Keratinocyte (primary cell): ENCODE measurements around the gene TENM3. TPM values are rescaled to one million over a fixed set of nuclear protein-coding genes. Genes with fewer than 3 reads are reported as not detected.

ENCODE experiments used
- DNase-seq: peaks from one replicate; pipeline ENCODE4 v3.0.0-alpha.2; 2011; ENCODE audit warnings: low read depth, missing footprints, low spot score
- FAIRE-seq: peaks from 2 replicates; lab custom pipeline; 2011; peaks lifted over from hg19 to GRCh38; lab: Jason Lieb, UNC
- H2AFZ ChIP-seq: 2 replicates; pipeline ENCODE4 v1.6.0; 2012; ENCODE audit warnings: low read length, control low read depth, inconsistent platforms; ENCODE audit not compliant: control insufficient read depth
- H3K27ac ChIP-seq: 2 replicates; pipeline ENCODE4 v1.5.1; 2011; ENCODE audit warnings: low read length; ENCODE audit not compliant: control insufficient read depth, insufficient read depth
- H3K27me3 ChIP-seq: 3 replicates; pipeline ENCODE4 v1.6.0; 2011; ENCODE audit warnings: low read length; ENCODE audit not compliant: control insufficient read depth, insufficient read depth; ENCODE audit errors: extremely low read depth
- H3K36me3 ChIP-seq, 2 experiments: 2 replicates in 1 of 2; 3 replicates in 1 of 2; pipeline ENCODE4 v1.5.1; 2011; ENCODE audit warnings: low read length in 2 of 2, mild to moderate bottlenecking in 1 of 2; ENCODE audit not compliant: control insufficient read depth in 2 of 2, insufficient read depth in 2 of 2; ENCODE audit errors: extremely low read depth in 1 of 2
- H3K4me1 ChIP-seq: 3 replicates; pipeline ENCODE4 v1.5.1; 2011; ENCODE audit warnings: low read length; ENCODE audit not compliant: control insufficient read depth, insufficient read depth; ENCODE audit errors: extremely low read depth
- H3K4me2 ChIP-seq: 3 replicates; pipeline ENCODE4 v1.6.0; 2011; ENCODE audit warnings: low read depth, low read length; ENCODE audit not compliant: control insufficient read depth, insufficient read depth; ENCODE audit errors: extremely low read depth
- H3K4me3 ChIP-seq, 3 experiments: fragments of 200-600 bp in 1 of 3; sonication (generic) in 1 of 3; 2 replicates in 2 of 3; 3 replicates in 1 of 3; pipeline ENCODE4 v1.5.1; 2011 to 2016; ENCODE audit warnings: low read length in 3 of 3, mild to moderate bottlenecking in 3 of 3, control low read depth in 2 of 3, inconsistent platforms in 1 of 3, low read depth in 1 of 3, mixed read lengths in 1 of 3, mixed run types in 1 of 3, moderate library complexity in 1 of 3; ENCODE audit not compliant: control insufficient read depth in 2 of 3, insufficient read depth in 2 of 3; ENCODE audit errors: extremely low read depth in 1 of 3
- H3K79me2 ChIP-seq: 2 replicates; pipeline ENCODE4 v1.6.0; 2012; ENCODE audit warnings: low read length; ENCODE audit not compliant: control insufficient read depth, insufficient read depth
- H3K9ac ChIP-seq: 3 replicates; pipeline ENCODE4 v1.6.0; 2011; ENCODE audit warnings: low read length; ENCODE audit not compliant: control insufficient read depth, insufficient read depth; ENCODE audit errors: extremely low read depth
- H3K9me1 ChIP-seq: 3 replicates; pipeline ENCODE4 v1.6.0; 2011; ENCODE audit warnings: low read length; ENCODE audit not compliant: control insufficient read depth, insufficient read depth; ENCODE audit errors: extremely low read depth
- H3K9me3 ChIP-seq: 2 replicates; pipeline ENCODE4 v1.5.1; 2012; ENCODE audit warnings: low read depth, low read length; ENCODE audit not compliant: control insufficient read depth
- H4K20me1 ChIP-seq: 3 replicates; pipeline ENCODE4 v1.6.0; 2011; ENCODE audit warnings: low read length; ENCODE audit not compliant: control insufficient read depth, insufficient read depth; ENCODE audit errors: extremely low read depth
- EZH2 ChIP-seq: IDR thresholded peaks from one replicate; pipeline ENCODE4 v1.6.1; 2012; ENCODE audit warnings: inconsistent platforms, mild to moderate bottlenecking, low read length, moderate library complexity
- dilution Hi-C: fragments of 300-500 bp; cut with MboI; formaldehyde crosslinking; loops from one replicate; pipeline ENCODE4 v1.7.0; 2020; ENCODE audit warnings: low sequenced_read_pairs; ENCODE audit not compliant: extremely low pct_ligation_motif_present
- polyA plus RNA-seq, 5 experiments: library from polyadenylated mRNA; depleted of rRNA in 3 of 5; stranded (reverse) in 3 of 5; stranded (forward) in 1 of 5; unstranded in 1 of 5; fragments of >200 nt; gene quantifications; 1 replicate in 1 of 5; 2 replicates in 3 of 5; 3 replicates in 1 of 5; pipeline versions ENCODE4 v1.2.1 to v1.2.3, GENCODE V29; 2011 to 2012; ENCODE audit warnings: missing spikeins in 2 of 5, low read depth in 1 of 5, low replicate concordance in 1 of 5
- TF ChIP-seq, protein P1 (sequence below), 3 experiments: IDR thresholded peaks in 1 of 3; conservative IDR thresholded peaks in 1 of 3; optimal IDR thresholded peaks in 1 of 3; 2 replicates in 2 of 3; 3 replicates in 1 of 3; pipeline versions ENCODE3 to v1.5.1; 2011; ENCODE audit warnings: low read length in 3 of 3, mild to moderate bottlenecking in 3 of 3, moderate library complexity in 2 of 3, control low read depth in 1 of 3, inconsistent platforms in 1 of 3; ENCODE audit not compliant: insufficient read depth in 2 of 3; ENCODE audit errors: extremely low read depth in 1 of 3

Gene TENM3
- polyA plus RNA-seq, 1 donor (not counting 4 experiments of a cell fraction or from before 2014, with no cell fraction given), result 17.0 TPM

DNA sequence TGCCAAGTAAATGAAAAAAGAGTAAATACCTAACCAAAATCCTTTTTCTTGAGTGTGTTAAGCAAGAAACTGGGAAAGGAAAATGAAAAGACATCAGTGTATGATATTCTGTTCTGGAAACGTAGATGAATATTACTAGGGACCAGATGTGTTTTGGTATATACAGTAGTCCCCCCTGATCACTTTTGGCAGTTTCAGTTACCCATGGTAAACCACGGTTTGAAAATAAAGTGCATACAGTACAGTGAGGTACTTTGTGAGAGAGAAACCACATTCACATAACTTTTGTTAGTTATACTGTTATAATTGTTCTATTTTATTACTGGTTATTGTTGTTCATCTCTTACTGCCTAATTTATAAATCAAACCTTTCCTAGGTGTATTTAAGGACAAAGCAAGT lies 250.9 kb downstream of the TENM3 start:
- Histone ChIP-seq H4K20me1 (no peaks in the 10 kb centered on the region), H3K79me2 (no peaks in the 10 kb centered on the region), H3K4me3 (no peak overlapping the region), H3K4me1 (no peaks in the 10 kb centered on the region), H3K36me3 (no peaks in the 10 kb centered on the region), H3K9ac (no peak overlapping the region), H3K9me3 (no peaks in the 10 kb centered on the region), H3K27ac (no peak overlapping the region), H3K9me1 (no peaks in the 10 kb centered on the region), H3K27me3 (no peaks in the 10 kb centered on the region), H2AFZ (no peak overlapping the region), H3K4me2 (no peak overlapping the region)
- dilution Hi-C loops, result no loop called here
- no peak for DNase-seq
- TF ChIP-seq, protein P1, sequence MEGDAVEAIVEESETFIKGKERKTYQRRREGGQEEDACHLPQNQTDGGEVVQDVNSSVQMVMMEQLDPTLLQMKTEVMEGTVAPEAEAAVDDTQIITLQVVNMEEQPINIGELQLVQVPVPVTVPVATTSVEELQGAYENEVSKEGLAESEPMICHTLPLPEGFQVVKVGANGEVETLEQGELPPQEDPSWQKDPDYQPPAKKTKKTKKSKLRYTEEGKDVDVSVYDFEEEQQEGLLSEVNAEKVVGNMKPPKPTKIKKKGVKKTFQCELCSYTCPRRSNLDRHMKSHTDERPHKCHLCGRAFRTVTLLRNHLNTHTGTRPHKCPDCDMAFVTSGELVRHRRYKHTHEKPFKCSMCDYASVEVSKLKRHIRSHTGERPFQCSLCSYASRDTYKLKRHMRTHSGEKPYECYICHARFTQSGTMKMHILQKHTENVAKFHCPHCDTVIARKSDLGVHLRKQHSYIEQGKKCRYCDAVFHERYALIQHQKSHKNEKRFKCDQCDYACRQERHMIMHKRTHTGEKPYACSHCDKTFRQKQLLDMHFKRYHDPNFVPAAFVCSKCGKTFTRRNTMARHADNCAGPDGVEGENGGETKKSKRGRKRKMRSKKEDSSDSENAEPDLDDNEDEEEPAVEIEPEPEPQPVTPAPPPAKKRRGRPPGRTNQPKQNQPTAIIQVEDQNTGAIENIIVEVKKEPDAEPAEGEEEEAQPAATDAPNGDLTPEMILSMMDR (optimal IDR thresholded peaks at IDR 0.05 in 1 of 3, IDR thresholded peaks at IDR 0.05 in 1 of 3, conservative IDR thresholded peaks at IDR 0.05 in 1 of 3; ENCODE audit: extremely low read depth in 1 of 3, insufficient read depth in 2 of 3, low read length in 3 of 3), result no peak
- no peak for TF ChIP-seq EZH2
- FAIRE-seq, result no peak

DNA sequence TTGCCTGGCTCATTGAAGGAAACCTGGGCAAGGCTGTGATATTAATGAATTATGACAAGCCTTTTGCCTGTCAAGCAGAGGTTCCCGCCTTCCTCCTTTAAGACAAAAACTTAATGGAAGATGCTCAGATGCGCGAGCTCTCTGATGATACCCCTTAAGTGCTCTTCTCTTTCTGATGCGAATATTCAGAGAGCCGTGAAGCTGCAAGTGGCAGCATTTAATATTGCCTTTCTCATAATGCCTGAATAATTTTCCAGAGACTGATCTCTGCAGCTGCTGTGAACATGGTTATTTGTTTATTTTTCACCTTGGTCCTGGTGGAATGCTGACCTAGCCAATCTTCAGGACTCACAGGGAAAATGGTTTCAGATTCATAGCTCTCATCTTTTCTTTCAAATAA lies 251.8 kb downstream of the TENM3 start:
- Histone ChIP-seq H3K4me2 (no peak overlapping the region), H3K36me3 (no peaks in the 10 kb centered on the region), H3K9me3 (no peaks in the 10 kb centered on the region), H3K9ac (no peak overlapping the region), H3K9me1 (no peaks in the 10 kb centered on the region), H4K20me1 (no peaks in the 10 kb centered on the region), H3K79me2 (no peaks in the 10 kb centered on the region), H3K4me1 (no peaks in the 10 kb centered on the region), H3K27me3 (no peaks in the 10 kb centered on the region), H2AFZ (no peak overlapping the region), H3K27ac (no peak overlapping the region), H3K4me3 (no peak overlapping the region)
- TF ChIP-seq, protein P1 (optimal IDR thresholded peaks at IDR 0.05 in 1 of 3, IDR thresholded peaks at IDR 0.05 in 1 of 3, conservative IDR thresholded peaks at IDR 0.05 in 1 of 3; ENCODE audit: extremely low read depth in 1 of 3, insufficient read depth in 2 of 3, low read length in 3 of 3), result no peak
- TF ChIP-seq EZH2, result no peak
- no peak for FAIRE-seq
- dilution Hi-C loops, result no loop called here
- DNase-seq, result no peak
